Suprapubic skin (tissue), 3 donors: ENCODE data around the gene RUNX1.

Experiments
- POLR2AphosphoS5 ChIP-seq, 3 donors: sonication (generic); formaldehyde crosslinking; IDR thresholded peaks; one replicate each; pipeline ENCODE4 v1.6.1; 2017; ENCODE audit warnings: antibody characterized with exemption in 3 of 3
- TF ChIP-seq, protein P1 (sequence below), 2 donors: fragments of 200-600 bp in 1 of 2; fragments of 450-650 bp in 1 of 2; sonication (generic) in 1 of 2; IDR thresholded peaks; one replicate each; pipeline ENCODE4 v1.5.1; 2016 to 2019; ENCODE audit warnings: antibody characterized with exemption in 2 of 2, mild to moderate bottlenecking in 1 of 2, moderate library complexity in 1 of 2

DNA sequence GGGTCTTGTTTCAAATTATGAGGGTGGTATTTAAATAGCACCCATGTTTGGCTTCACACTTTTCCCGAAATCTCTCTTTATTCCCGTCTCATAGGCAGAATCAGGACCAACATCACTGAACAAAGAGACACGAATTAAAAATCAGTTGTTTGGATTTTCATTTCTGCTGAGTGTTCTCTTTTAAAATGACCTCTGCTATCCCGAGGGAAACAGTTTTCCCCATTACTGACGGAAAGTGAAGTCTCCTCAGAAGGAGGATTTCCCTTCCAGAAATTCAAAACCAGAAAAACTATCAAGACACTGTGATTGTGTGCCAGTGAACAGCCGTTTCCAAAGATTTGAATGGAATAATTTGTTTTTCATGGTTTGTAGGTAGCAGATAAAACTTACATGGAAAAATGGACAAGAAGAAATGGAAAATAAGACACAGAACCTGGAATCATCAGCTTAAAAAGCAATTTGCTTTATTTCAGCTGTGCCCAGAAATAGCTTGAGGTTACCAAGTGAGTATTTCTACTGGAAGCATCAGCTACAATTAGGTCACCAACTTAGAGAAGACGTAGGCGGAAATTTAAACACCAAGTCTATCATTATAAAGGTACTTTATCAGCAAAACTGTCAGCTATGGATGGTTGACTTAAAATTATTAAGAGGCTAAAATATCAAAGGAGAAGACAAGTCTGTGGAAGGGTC lies 68.5 kb downstream of the RUNX1 start:
- TF ChIP-seq, protein P1, sequence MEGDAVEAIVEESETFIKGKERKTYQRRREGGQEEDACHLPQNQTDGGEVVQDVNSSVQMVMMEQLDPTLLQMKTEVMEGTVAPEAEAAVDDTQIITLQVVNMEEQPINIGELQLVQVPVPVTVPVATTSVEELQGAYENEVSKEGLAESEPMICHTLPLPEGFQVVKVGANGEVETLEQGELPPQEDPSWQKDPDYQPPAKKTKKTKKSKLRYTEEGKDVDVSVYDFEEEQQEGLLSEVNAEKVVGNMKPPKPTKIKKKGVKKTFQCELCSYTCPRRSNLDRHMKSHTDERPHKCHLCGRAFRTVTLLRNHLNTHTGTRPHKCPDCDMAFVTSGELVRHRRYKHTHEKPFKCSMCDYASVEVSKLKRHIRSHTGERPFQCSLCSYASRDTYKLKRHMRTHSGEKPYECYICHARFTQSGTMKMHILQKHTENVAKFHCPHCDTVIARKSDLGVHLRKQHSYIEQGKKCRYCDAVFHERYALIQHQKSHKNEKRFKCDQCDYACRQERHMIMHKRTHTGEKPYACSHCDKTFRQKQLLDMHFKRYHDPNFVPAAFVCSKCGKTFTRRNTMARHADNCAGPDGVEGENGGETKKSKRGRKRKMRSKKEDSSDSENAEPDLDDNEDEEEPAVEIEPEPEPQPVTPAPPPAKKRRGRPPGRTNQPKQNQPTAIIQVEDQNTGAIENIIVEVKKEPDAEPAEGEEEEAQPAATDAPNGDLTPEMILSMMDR (IDR thresholded peaks at IDR 0.05) = no peak
- TF ChIP-seq POLR2AphosphoS5 (IDR thresholded peaks at IDR 0.05) = no peak
